HG03064 (cell line): ENCODE data around the gene CRADD.

Experiments used
- ATAC-seq: cut with Tn5 transposase; IDR thresholded peaks from one replicate; pipeline ENCODE4 v1.9.1; 2021; ENCODE audit warnings: low read depth; ENCODE audit not compliant: unreplicated experiment

The CRADD gene

GRCh38 chr12:93886533-93887511 lies 209.6 kb downstream of the CRADD start:
- no peak for ATAC-seq

GRCh38 chr12:93888964-93889363 lies 211.8 kb downstream of the CRADD start:
- ATAC-seq = no peak

- ATAC-seq = no peak
Measured at GRCh38 chr12:93889516-93890212, 212.5 kb downstream of the CRADD start.

DNA sequence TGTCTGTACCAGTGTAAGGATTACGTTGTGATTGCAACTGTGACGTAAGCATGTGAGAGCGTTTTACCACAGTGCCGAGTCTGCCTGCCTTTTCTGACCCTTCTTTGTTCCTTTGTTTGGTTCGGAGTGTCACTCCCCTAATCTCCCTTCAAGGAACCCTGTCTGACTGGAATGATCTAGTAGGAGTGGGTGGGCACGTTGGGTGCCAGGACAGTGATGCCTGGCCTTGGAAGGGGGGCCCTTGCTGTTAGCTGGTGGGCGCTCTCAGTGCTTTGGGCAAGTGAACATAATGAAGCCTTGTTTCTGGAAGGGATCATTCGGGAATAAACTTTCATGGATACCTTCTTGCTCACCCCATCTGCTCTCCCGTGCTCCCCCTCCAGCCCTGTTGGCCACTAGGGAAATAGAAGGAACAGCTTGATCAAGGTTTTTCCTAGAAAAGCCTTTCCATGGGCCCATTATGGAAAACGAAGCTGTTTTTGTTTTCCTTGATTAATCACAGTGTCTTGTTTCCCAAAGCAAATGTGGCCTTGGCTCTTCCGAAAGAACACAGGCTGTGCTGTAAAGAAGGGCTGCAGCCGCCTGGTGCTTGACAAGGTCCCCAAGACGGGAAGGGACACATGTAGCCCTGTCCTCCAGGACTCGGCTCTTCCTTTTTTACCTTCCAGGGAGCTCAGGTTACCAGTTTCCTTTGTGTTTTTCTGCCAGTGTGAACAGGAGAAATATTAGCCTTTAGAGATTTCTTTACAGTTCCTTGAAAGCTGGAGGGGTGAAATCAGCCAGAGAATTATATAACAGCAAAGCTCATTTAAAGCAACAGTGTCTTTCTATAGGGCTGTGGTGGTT lies 215.5 kb downstream of the CRADD start:
- no peak for ATAC-seq

- ATAC-seq = no peak
Measured at GRCh38 chr12:93894391-93895088, 217.4 kb downstream of the CRADD start.

DNA sequence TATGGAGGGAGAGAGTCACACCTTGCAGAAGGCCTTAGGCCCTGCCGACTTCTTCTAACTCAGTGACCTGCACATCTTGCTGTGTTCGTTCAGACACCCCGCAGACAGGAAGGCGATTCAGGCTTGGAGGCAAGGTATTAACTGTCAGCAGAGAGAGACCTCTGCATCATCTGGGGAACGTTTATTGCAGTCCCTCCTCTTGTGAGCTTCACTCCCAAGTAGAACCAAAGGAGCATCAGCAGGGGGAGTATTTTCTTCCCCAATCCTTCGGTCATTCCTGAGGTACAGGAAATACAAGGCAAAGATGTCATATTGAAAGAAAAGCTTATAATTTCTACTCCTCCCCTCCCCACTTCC lies 217.9 kb downstream of the CRADD start:
- ATAC-seq = no peak

GRCh38 chr12:93896427-93896826 lies 219.3 kb downstream of the CRADD start:
- no peak for ATAC-seq

GRCh38 chr12:93896952-93897351 lies 219.8 kb downstream of the CRADD start:
- ATAC-seq = no peak

GRCh38 chr12:93901739-93902138 lies 224.6 kb downstream of the CRADD start:
- ATAC-seq = no peak

DNA sequence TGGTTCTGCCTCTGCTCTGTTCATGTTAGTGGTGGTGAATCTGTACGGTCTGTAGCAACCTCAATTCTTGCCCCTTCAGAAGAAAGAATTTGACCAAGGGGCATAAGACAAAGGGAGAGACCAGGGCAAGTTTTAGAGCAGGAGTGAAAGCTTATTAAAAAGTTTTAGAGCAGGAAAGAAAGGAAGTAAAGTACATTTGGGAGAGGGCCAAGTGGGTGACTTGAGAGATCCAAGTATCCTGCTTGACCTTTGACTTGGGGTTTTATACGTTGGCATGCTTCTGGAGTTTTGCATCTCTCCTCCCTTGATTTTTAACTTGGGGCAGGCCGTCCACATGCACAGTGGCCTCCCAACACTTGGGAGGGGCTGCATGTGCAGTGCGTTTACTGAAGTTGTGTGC lies 225.0 kb downstream of the CRADD start:
- ATAC-seq = no peak

- no peak for ATAC-seq
Measured at GRCh38 chr12:93902736-93903562, 225.8 kb downstream of the CRADD start.

DNA sequence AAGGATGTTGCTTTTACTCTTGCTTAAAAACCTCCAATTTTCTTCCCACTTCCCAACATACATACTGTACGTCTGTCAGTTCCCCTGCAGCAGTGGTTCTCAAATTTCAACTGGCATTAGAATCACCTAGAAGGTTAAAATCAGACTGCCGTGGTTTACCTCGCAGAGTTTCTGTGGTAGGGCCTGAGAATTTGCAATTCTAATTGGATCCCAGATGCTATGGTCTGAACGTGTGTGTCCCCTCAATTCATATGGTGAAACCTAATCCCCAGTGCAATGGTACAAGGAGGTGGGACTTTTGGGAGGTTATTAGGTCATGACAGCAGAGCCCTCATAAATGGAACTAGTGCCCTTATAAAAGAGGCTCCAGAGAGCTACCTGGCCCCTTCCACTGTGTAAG lies 226.9 kb downstream of the CRADD start:
- ATAC-seq = no peak

DNA sequence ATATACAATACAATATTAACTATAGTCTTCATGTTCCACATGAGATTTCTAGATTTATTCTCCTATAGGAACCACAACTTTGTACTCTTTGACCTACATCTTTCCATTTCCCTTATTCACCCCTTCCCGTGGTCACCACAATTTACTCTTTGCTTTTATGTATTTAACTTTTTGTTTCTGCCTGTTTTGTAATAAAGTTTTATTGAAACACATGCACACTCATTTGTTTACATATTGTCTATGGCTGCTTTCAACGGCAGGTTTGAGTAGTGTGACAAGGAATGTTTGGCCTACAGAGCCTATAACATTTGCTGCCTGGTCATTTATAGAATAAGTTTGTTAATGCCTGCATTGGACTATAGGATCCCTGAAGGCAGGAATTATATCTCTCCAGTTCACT lies 231.1 kb downstream of the CRADD start:
- no peak for ATAC-seq

DNA sequence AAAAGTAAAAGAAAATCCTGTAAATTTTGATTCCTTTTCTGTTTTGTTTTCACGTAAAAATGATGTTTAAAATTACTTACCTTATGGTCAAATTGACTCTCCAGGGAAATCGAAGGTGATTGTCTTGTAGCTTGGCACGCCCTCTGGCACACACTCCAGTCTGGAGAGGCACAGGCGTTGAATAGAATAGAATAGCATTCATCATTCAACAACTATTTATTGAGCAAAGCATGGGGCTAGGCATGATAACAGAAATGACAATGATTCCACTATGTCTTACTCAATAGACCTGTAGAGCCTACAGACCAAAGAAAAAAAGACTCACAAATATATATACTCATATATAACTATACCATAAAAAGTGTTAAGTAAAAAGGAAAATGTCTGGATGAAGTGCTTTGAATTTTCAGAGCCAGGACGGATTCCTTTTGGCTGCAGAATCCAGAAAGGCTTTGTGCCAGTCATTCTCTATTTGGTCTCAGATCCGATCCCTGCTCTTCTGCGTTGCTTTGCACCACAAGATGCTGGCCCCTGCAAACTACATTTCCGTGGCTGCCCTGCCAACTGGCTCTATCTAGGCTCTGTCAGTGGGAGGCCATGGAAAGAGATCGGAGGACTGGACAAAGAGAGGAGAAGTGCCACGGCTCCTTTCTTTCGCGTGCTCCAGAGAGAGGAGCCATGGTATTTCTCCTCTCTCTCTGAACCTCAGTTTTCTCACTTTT lies 231.8 kb downstream of the CRADD start:
- ATAC-seq = no peak

DNA sequence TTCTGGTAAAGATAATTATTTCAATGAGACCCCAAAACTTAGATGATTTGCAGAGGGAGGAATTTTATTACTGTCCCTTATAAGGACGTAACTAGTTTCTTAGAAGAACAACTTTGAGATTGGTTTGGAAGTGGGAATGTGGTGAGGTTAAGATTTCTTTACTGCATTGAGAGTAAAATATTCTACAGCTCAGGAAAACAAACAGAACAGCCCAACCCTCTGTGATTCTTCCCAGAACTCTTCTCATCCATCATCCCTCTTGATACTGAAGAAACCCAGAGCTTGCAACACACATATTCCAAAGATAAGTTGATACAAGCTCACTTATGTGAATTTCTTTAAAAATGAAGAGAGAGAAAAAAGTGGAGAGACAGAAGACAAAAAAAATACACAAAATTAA lies 234.2 kb downstream of the CRADD start:
- no peak for ATAC-seq

DNA sequence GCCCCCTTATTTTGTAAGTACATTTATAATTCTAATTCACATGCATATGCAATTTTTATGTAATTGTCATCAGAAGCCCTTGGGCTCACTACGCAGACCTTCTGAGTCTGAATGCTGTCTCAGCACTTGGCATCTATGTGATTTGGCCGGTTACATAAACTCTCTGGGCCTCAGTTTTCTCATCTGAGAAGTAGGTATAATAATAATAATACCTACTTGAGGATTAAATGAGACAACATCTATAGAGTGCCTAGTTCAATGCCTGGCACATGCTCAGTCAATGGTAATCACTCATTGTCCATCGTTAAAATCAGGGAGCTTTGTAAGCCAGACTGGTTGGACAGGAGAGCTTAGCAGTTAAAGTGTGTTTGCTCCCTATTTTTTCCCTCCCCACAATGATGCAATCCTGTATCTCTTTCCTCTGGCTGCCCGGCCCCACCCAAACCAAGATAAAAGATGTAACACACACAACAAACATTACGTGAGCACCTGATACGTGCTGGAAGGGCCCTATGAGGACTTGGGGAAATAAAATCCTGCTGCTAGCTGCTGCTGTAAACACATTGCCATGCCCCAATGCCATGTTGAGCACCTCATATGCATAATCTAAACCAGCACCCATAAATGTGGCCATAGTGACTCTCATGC lies 235.0 kb downstream of the CRADD start:
- no peak for ATAC-seq

DNA sequence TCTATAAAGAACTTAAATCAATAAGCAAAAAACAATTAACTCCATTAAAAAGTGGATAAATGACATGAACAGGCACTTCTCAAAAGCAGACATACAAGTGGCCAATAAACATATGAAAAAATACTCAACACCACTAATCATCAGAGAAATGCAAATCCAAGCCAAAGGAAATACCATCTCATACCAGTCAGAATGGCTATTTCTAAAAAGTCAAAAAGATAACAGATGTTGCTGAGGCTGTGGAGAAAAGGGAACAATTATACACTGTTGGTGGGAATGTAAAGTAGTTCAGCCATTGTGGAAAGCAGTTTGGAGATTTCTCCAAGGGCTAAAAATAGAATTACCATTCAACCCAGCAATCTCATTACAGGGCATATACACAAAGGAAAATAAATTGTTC lies 236.7 kb downstream of the CRADD start:
- no peak for ATAC-seq

DNA sequence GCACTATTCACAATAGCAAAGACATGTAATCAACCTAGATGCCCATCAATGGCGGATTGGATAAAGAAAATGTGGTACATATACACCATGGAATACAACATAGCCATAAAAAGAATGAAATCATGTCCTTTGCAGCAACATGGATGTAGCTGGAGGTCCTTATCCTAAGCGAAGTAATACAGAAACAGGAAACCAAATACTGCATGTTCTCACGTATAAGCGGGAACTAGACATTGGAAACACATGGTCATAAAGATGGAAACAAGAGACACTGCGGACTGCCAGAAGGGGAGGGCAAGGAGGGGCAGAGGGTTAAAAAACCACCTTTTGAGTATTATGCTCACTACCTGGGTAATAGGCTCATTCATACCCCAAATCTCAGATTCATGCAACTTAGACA lies 237.1 kb downstream of the CRADD start:
- ATAC-seq = no peak
